Erythroblast (primary cell): ENCODE data around the gene RIMKLA.

ENCODE experiments used
- DNase-seq, 2 experiments: peaks; one replicate each; lab custom pipeline; 2025; lab: John Stamatoyannopoulos, UW
- GATA1 ChIP-seq: IDR thresholded peaks from 2 replicates; pipeline ENCODE4 v1.6.1; 2011; ENCODE audit warnings: low read depth, mild to moderate bottlenecking, control low read depth, low read length, moderate library complexity
- POLR2A ChIP-seq: IDR thresholded peaks from 2 replicates; pipeline ENCODE4 v1.6.1; 2011; ENCODE audit warnings: mild to moderate bottlenecking, low read length

RIMKLA gene

DNA sequence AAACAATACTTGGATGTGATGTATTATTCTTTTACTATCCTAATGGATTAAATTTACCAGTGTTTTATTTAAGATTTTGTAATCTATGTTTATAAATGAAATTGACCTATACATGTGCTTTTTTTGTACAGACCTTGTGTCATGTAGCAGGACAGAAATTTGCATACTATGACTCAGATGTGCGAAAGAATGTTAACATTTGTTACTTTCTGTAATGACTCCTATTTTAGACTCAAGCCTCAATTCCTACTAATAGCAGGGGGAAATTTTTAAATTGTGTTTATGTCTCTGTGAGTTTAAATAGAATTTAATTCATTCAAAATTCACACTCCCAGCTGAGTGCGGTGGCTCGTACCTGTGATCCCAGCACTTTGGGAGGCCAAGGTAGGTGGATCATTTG lies 21.8 kb upstream of the RIMKLA start:
- TF ChIP-seq POLR2A: no peak
- TF ChIP-seq GATA1: no peak
- DNase-seq: no peak

- TF ChIP-seq GATA1 (no peak), POLR2A (no peak)
Measured at GRCh38 chr1:42359466-42359865, 21.1 kb upstream of the RIMKLA start.

GRCh38 chr1:42364089-42364488 lies 16.5 kb upstream of the RIMKLA start:
- DNase-seq: no peak
- no peak for TF ChIP-seq GATA1
- no peak for TF ChIP-seq POLR2A

More at GRCh38 chr1:42359466-42359865, 21.1 kb upstream of the RIMKLA start:
- no peak for DNase-seq

DNA sequence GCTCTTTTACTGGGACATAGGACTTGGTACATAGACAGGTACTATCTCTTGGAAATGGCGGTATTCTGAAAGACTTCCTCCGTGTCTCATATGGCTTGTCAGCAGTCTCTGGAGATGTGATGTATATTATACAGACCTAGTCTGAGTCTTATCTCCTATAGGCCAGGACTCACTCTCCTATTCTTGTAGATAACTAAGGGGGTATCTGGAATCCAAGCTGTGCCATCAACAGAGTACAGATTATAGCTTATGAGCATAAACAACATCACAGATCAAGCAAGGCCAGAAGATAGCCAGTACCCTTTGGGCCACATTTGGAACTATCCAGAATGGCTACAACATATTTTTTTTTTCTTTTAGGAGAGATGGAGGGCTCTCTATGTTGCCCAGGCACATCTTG lies 16.1 kb upstream of the RIMKLA start:
- peak in 1 of 2 experiments; percentile 54 for DNase-seq

DNA sequence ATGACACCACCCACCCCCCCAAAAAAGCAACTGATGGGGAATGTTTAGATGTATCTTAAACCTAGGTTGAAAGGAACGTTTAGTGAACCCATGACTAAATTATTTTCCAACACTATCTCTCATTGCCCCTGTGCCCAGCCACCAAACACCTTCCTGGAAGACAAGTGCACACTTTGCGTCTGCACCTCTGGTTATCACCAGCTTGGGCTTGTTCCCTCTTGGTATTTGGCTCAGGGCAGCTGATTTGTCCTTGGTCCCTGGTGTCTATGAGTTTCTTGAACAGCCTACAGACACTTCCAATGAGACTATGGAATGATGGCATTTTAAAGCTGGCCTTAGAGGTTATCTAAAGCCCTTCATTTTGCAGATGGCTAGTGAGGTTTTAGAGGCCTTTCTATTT lies 15.5 kb upstream of the RIMKLA start:
- no peak for DNase-seq
- TF ChIP-seq GATA1 (no peak), POLR2A (no peak)

More for the DNA sequence above, 16.1 kb upstream of the RIMKLA start:
- TF ChIP-seq POLR2A (no peak), GATA1 (no peak)

DNA sequence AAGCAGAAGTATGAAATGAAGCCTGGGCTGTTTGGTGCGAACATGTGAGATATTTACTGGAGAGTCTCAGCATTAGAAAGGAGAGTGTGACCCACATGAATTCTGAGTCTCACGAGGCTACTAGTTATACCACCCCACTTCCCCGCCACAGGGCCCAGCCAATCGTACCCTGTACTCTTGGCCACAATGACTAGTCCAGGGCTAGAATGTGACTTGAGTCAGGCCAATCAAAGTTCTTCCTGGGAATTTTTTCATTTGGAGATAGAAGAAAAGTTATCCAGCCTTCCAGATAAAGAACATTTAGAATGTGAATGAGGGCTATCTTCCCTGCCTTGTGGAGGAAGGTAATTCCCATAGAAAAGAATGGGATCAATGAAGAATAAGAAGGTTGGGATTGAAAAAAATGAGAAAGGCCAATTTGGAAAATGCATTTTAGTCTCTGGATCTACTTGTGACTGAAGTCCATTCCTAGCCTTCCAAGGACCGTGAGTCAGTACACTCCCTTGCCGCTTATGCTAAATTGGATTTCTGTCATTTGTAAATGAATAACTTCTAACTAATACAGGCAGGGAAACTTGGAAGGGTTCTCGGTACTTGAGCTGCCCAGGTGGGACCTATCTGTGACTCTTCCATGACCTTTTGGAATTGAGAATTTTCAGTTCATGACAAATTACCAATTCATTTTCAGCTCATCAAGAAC lies 12.3 kb upstream of the RIMKLA start:
- TF ChIP-seq POLR2A (no peak), GATA1 (no peak)

GRCh38 chr1:42369471-42369870 lies 11.1 kb upstream of the RIMKLA start:
- TF ChIP-seq GATA1 (no peak), POLR2A (no peak)
- no peak for DNase-seq

More for the DNA sequence above, 12.3 kb upstream of the RIMKLA start:
- no peak for DNase-seq

- TF ChIP-seq POLR2A (no peak), GATA1 (no peak)
- DNase-seq: no peak
Measured at GRCh38 chr1:42370876-42371549, 9.6 kb upstream of the RIMKLA start.

- TF ChIP-seq POLR2A (no peak), GATA1 (no peak)
- DNase-seq: no peak
Measured at GRCh38 chr1:42372796-42373195, 7.8 kb upstream of the RIMKLA start.

- DNase-seq: peak; percentile 7 to 9
- no peak for TF ChIP-seq POLR2A
- no peak for TF ChIP-seq GATA1
Measured at GRCh38 chr1:42379794-42380585, 602 bp upstream of the RIMKLA start.

- no peak for DNase-seq
- TF ChIP-seq POLR2A: no peak
- TF ChIP-seq GATA1: no peak
Measured at GRCh38 chr1:42381280-42381673, 685 bp downstream of the RIMKLA start.

DNA sequence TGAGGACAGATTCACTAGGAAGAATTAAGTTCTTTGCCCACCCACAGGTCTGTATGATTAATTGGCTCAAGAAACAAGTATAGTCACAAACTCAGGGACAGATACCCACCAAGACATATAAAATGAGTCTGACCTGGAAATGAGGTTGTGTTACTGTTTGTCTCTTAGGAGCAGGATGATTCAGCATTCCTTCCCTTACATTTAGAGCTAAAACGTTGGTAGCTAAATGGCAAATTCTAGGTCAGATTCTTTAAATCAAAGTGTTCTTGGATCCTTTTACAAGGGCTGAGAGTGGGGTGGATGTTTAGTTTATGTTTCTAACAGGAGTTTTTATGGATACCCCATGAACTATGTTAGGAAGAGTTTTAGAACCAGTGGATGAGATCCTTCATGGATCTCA lies 4.7 kb downstream of the RIMKLA start:
- peak in 1 of 2 experiments; percentile 8 for DNase-seq
- no peak for TF ChIP-seq GATA1
- TF ChIP-seq POLR2A: no peak

DNA sequence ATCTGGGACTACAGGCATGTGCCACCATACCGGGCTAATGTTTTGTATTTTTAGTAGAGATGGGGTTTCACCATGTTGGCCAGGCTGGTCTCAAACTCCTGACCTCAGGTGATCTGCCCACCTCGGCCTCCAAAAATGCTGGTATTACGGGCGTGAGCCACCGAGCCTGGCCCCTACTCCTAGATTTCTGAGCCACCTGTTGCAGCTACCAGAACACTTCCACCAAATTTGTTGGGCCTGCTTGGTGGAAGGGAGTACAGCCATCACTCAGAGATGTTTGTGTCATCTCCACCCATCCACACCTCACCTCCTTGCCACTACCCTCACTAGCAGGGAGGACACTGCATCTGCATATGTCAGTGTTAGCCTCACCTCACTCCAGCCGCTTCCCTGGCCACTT lies 5.5 kb downstream of the RIMKLA start:
- no peak for TF ChIP-seq POLR2A
- TF ChIP-seq GATA1: no peak
- no peak for DNase-seq

GRCh38 chr1:42392255-42392654 lies 11.7 kb downstream of the RIMKLA start:
- TF ChIP-seq GATA1: no peak

More at GRCh38 chr1:42392255-42392654, 11.7 kb downstream of the RIMKLA start:
- DNase-seq: no peak
